Gastrocnemius medialis (tissue), 4 donors: ENCODE measurements around the gene CEBPA. TPM values are rescaled to one million over a fixed set of nuclear protein-coding genes. Genes with fewer than 3 reads are reported as not detected.

ENCODE experiments used
- ATAC-seq, 2 donors: fragments of 150-250 bp; one replicate each; pipeline ENCODE4 v1.9.1; 2016
- DNase-seq, 2 donors: peaks; one replicate each; pipeline ENCODE4 v3.0.0-alpha.2; 2019
- H3K27ac ChIP-seq, 4 donors: fragments of 200-600 bp; sonication (generic); 1 replicate in 1 of 4; 2 replicates in 3 of 4; pipeline ENCODE4 v1.5.1; 2016 to 2018; ENCODE audit warnings: mild to moderate bottlenecking in 2 of 4, moderate library complexity in 1 of 4
- H3K27me3 ChIP-seq, 3 donors: fragments of 200-600 bp; sonication (generic) in 2 of 3; 1 replicate in 1 of 3; 2 replicates in 2 of 3; pipeline versions ENCODE4 v1.5.1 to v1.6.0; 2016 to 2019; ENCODE audit warnings: mild to moderate bottlenecking in 1 of 3, moderate library complexity in 1 of 3
- H3K36me3 ChIP-seq, 2 donors: fragments of 200-600 bp; sonication (generic) in 1 of 2; one replicate each; pipeline ENCODE4 v1.5.1; 2017 to 2018
- H3K4me1 ChIP-seq, 2 donors: fragments of 200-600 bp; sonication (generic) in 1 of 2; one replicate each; pipeline ENCODE4 v1.5.1; 2016 to 2017; ENCODE audit warnings: mild to moderate bottlenecking in 2 of 2
- H3K4me3 ChIP-seq, 4 donors: fragments of 200-600 bp; sonication (generic) in 3 of 4; 1 replicate in 1 of 4; 2 replicates in 3 of 4; pipeline ENCODE4 v1.5.1; 2016 to 2019; ENCODE audit warnings: mild to moderate bottlenecking in 2 of 4
- H3K9me3 ChIP-seq, 3 donors: fragments of 200-600 bp; sonication (generic) in 2 of 3; 1 replicate in 1 of 3; 2 replicates in 2 of 3; pipeline ENCODE4 v1.5.1; 2016 to 2019
- CTCF ChIP-seq, 5 experiments: fragments of 450-650 bp in 3 of 5; fragments of 200-600 bp in 2 of 5; sonication (generic) in 2 of 5; IDR thresholded peaks in 4 of 5; conservative IDR thresholded peaks in 1 of 5; 1 replicate in 4 of 5; 2 replicates in 1 of 5; pipeline ENCODE4 v1.5.1; 2016 to 2019; ENCODE audit warnings: antibody characterized with exemption in 5 of 5, mild to moderate bottlenecking in 3 of 5, moderate library complexity in 3 of 5
- POLR2A ChIP-seq, 2 donors: fragments of 450-650 bp; IDR thresholded peaks; one replicate each; pipeline ENCODE4 v1.6.1; 2017; ENCODE audit warnings: antibody characterized with exemption in 2 of 2, mild to moderate bottlenecking in 2 of 2, moderate library complexity in 2 of 2
- in situ Hi-C, 4 donors: fragments of 200-750 bp; cut with MboI; loops; one replicate each; pipeline versions ENCODE4 v1.15.0 to v1.8.0; 2017; ENCODE audit warnings: low sequenced_read_pairs in 4 of 4
- intact Hi-C: fragments of 100-400 bp; cut with DNase I; formaldehyde crosslinking; loops from one replicate; pipeline ENCODE4 v1.15.1; 2023; ENCODE audit warnings: low total_unique reads
- total RNA-seq, 4 donors: library from RNA; depleted of rRNA; stranded (reverse); fragments of >200 nt; gene quantifications; one replicate each; pipeline versions ENCODE4 v1.1.0 to v1.2.3, GENCODE V29; 2016

Gene CEBPA
- total RNA-seq, 4 donors from 2014 or later: 11.9 to 29.9 (median 25.5) TPM

GRCh38 chr19:33287927-33288326 lies 14.4 kb downstream of the CEBPA start:
- in situ Hi-C loops: no loop called here

GRCh38 chr19:33287438-33287837 lies 14.9 kb downstream of the CEBPA start:
- Histone ChIP-seq H3K27me3 (no peaks in the 10 kb centered on the region), H3K36me3 (no peaks in the 10 kb centered on the region), H3K4me1 (peaks cover 0 to 2% of the 10 kb centered on the region in 2 donors), H3K27ac (no peak overlapping the region), H3K4me3 (no peak overlapping the region), H3K9me3 (no peaks in the 10 kb centered on the region)
- in situ Hi-C loops: no loop called here
- TF ChIP-seq POLR2A (IDR thresholded peaks at IDR 0.05): no peak
- no peak for TF ChIP-seq CTCF (IDR thresholded peaks at IDR 0.05 in 4 of 5, conservative IDR thresholded peaks at IDR 0.05 in 1 of 5)
- ATAC-seq: no peak
- DNase-seq: no peak
- intact Hi-C loops: no loop called here

More at GRCh38 chr19:33287927-33288326, 14.4 kb downstream of the CEBPA start:
- Histone ChIP-seq H3K27me3 (no peaks in the 10 kb centered on the region), H3K36me3 (no peaks in the 10 kb centered on the region), H3K27ac (no peak overlapping the region), H3K9me3 (no peaks in the 10 kb centered on the region), H3K4me3 (no peak overlapping the region), H3K4me1 (peaks cover 2 to 7% of the 10 kb centered on the region in 2 donors)
- DNase-seq (no peak), ATAC-seq (no peak)
- intact Hi-C loops: no loop called here
- no peak for TF ChIP-seq POLR2A (IDR thresholded peaks at IDR 0.05)
- TF ChIP-seq CTCF (IDR thresholded peaks at IDR 0.05 in 4 of 5, conservative IDR thresholded peaks at IDR 0.05 in 1 of 5): no peak

- in situ Hi-C loops: no loop called here
- H3K27me3 ChIP-seq: no peaks in the 10 kb centered on the region
- no peaks in the 10 kb centered on the region for H3K4me1 ChIP-seq
- intact Hi-C loops: no loop called here
- H3K4me3 ChIP-seq: no peak overlapping the region
- TF ChIP-seq POLR2A (IDR thresholded peaks at IDR 0.05) (no peak), CTCF (IDR thresholded peaks at IDR 0.05 in 4 of 5, conservative IDR thresholded peaks at IDR 0.05 in 1 of 5) (no peak)
- no peaks in the 10 kb centered on the region for H3K36me3 ChIP-seq
- ATAC-seq: no peak
- H3K27ac ChIP-seq: no peak overlapping the region
- no peak for DNase-seq
- H3K9me3 ChIP-seq: no peaks in the 10 kb centered on the region
Measured at GRCh38 chr19:33286899-33287298, 15.4 kb downstream of the CEBPA start.

- Histone ChIP-seq H3K27me3 (no peaks in the 10 kb centered on the region), H3K36me3 (no peaks in the 10 kb centered on the region), H3K27ac (no peak overlapping the region), H3K9me3 (no peaks in the 10 kb centered on the region), H3K4me3 (no peak overlapping the region), H3K4me1 (no peaks in the 10 kb centered on the region)
- TF ChIP-seq CTCF (IDR thresholded peaks at IDR 0.05 in 4 of 5, conservative IDR thresholded peaks at IDR 0.05 in 1 of 5) (no peak), POLR2A (IDR thresholded peaks at IDR 0.05) (no peak)
- in situ Hi-C loops: no loop called here
- no peak for DNase-seq
- intact Hi-C loops: no loop called here
- ATAC-seq: no peak
Measured at GRCh38 chr19:33285441-33285927, 16.9 kb downstream of the CEBPA start.

GRCh38 chr19:33284756-33285155 lies 17.6 kb downstream of the CEBPA start:
- no peak for ATAC-seq
- DNase-seq: no peak
- Histone ChIP-seq H3K36me3 (no peaks in the 10 kb centered on the region), H3K4me1 (no peaks in the 10 kb centered on the region), H3K9me3 (no peaks in the 10 kb centered on the region), H3K4me3 (no peak overlapping the region), H3K27ac (no peak overlapping the region), H3K27me3 (no peaks in the 10 kb centered on the region)
- in situ Hi-C loops: no loop called here
- TF ChIP-seq CTCF (IDR thresholded peaks at IDR 0.05 in 4 of 5, conservative IDR thresholded peaks at IDR 0.05 in 1 of 5) (no peak), POLR2A (IDR thresholded peaks at IDR 0.05) (no peak)
- intact Hi-C loops: no loop called here
